Cardiac septum (tissue), 1 donor: ENCODE measurements around the gene GABBR2. TPM values are rescaled to one million over a fixed set of nuclear protein-coding genes. Genes with fewer than 3 reads are reported as not detected.

Experiments
- DNase-seq: peaks from one replicate; pipeline ENCODE4 v3.0.0-alpha.2; 2020; ENCODE audit warnings: low spot score
- intact Hi-C: fragments of 100-400 bp; cut with DNase I; formaldehyde crosslinking; loops from one replicate; pipeline ENCODE4 v1.14.0; 2022
- total RNA-seq: library from RNA; stranded (reverse); fragmentation: NEBNext Ultra II Directional; extraction: Animal tissue kit (Norgen Biotek cat#: 25700); gene quantifications from one replicate; pipeline ENCODE4 v1.2.1, GENCODE V29; 2021
- donor health status: DM: no; HTN: no; CAD: no.

The GABBR2 gene
- total RNA-seq, 1 donor from 2014 or later, result 1.1 TPM

DNA sequence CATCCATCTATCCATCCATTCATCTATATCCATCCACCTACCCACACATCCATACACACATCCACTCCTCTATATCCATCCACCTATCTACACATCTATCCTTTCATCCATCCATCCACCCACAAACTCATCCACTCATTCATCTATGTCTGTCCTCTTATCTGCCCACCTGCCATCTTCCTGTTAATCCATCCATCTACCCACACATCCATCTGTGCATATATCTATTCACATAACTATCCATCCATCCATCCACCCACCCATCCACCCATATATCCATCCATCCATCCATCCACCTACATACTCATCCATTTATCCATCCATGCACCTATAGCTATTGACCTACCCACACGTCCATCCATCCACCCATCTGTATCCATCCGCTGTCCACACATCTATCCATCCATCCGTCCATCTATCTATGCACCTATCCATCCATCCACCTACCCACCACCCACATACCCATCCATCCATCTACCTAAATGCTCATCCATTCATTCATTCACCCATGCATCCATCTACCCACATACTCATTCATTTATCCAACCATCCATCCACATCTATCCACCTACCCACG lies 271.2 kb downstream of the GABBR2 start:
- intact Hi-C loops, result no loop called here
- DNase-seq, result no peak

GRCh38 chr9:98432960-98433359 lies 275.8 kb downstream of the GABBR2 start:
- intact Hi-C loops, result no loop called here

GRCh38 chr9:98432134-98432533 lies 276.6 kb downstream of the GABBR2 start:
- no peak for DNase-seq
- intact Hi-C loops, result no loop called here

More at GRCh38 chr9:98432960-98433359, 275.8 kb downstream of the GABBR2 start:
- DNase-seq, result no peak

GRCh38 chr9:98430535-98431292 lies 278.0 kb downstream of the GABBR2 start:
- intact Hi-C loops, result no loop called here
- DNase-seq, result no peak

- intact Hi-C loops, result no loop called here
- no peak for DNase-seq
Observed at GRCh38 chr9:98429613-98430012, 279.1 kb downstream of the GABBR2 start.

- intact Hi-C loops, result no loop called here
- no peak for DNase-seq
Observed at GRCh38 chr9:98428454-98428853, 280.3 kb downstream of the GABBR2 start.

DNA sequence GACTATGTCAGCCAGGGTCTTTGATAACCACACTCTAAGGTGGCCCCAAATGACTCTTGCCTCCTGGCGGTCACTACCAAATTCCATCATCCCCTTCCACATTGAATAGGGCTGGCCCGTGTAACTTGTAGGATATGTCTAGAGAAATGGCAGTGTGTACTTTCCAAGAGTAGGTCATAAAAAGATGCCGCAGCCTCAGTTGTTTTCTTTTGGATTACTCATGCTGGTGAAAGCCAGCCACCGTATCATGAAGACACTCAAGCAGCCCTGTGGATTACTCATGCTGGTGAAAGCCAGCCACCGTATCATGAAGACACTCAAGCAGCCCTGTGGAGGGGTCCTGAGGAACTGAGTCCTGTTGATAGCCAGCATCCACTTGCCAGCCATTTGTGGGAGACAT lies 281.2 kb downstream of the GABBR2 start:
- DNase-seq, result no peak
- intact Hi-C loops, result no loop called here

- intact Hi-C loops, result no loop called here
- DNase-seq, result no peak
Observed at GRCh38 chr9:98425079-98425478, 283.7 kb downstream of the GABBR2 start.

- intact Hi-C loops, result no loop called here
- no peak for DNase-seq
Observed at GRCh38 chr9:98419260-98419603, 289.5 kb downstream of the GABBR2 start.

DNA sequence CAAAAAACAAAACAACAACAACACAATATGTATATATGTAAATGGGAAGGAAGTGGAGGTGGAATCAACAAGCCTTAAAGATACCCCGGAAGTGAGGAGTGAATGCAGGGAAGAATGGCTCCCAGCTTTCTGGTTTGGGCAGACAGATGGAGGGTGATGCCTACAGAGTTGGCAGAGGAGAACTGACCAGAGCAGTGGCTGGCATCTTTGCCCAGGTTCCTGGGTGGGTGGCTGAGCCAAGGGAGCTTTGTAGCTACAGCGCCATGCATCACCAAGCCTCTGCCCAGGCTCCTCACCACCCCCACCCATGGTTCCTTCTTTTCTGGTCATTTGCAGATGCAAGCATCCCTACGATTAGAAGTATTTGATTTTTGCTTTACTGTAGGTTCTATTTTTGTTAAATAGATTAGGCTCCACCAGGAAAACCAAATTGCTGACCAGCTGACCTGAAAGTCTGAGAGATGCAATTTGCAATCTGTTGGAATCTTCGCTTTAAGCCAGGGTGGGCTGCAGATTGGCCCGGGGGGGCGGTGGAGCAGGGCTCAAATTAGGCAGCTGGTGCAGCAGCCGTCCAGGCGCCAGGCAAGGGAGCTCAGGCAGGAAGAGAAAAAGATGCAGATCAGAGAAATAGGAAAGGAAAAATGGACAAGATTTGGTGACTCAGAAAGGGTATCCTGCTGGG lies 290.0 kb downstream of the GABBR2 start:
- intact Hi-C loops, result no loop called here

GRCh38 chr9:98416294-98417248 lies 292.2 kb downstream of the GABBR2 start:
- intact Hi-C loops, result no loop called here
- no peak for DNase-seq

More for the DNA sequence above, 290.0 kb downstream of the GABBR2 start:
- DNase-seq, result no peak

GRCh38 chr9:98415782-98416181 lies 293.0 kb downstream of the GABBR2 start:
- intact Hi-C loops, result no loop called here

DNA sequence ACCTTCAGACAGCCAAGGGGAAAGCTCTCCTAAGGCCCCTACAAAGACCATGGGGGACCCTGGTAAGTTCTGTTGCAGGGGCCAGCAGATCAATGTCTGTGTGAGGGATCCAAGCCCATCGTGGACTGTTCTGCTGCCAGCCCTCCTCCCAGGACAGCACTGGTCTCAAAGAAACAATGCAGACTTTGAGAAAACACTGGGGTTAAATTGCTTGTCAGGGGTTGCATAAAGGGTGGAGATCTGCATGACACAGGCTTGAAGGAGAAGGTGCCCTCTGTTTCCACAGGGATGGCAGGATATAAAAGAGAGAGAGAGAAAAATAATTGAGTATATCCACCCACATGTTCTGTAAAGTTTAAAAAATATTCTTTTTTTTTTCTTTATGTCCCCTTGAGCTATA lies 295.7 kb downstream of the GABBR2 start:
- peak; percentile 14 for DNase-seq
- intact Hi-C loops, result no loop called here

More at GRCh38 chr9:98415782-98416181, 293.0 kb downstream of the GABBR2 start:
- no peak for DNase-seq

GRCh38 chr9:98412101-98412842 lies 296.5 kb downstream of the GABBR2 start:
- intact Hi-C loops, result no loop called here
- peak; percentile 43 for DNase-seq

- DNase-seq, result peak; percentile 60
- intact Hi-C loops, result no loop called here
Observed at GRCh38 chr9:98410185-98410697, 298.5 kb downstream of the GABBR2 start.

GRCh38 chr9:98409719-98410118 lies 299.0 kb downstream of the GABBR2 start:
- intact Hi-C loops, result no loop called here

GRCh38 chr9:98406469-98406868 lies 302.3 kb downstream of the GABBR2 start:
- peak; percentile 22 for DNase-seq
- intact Hi-C loops, result no loop called here

More at GRCh38 chr9:98409719-98410118, 299.0 kb downstream of the GABBR2 start:
- peak; percentile 63 for DNase-seq

DNA sequence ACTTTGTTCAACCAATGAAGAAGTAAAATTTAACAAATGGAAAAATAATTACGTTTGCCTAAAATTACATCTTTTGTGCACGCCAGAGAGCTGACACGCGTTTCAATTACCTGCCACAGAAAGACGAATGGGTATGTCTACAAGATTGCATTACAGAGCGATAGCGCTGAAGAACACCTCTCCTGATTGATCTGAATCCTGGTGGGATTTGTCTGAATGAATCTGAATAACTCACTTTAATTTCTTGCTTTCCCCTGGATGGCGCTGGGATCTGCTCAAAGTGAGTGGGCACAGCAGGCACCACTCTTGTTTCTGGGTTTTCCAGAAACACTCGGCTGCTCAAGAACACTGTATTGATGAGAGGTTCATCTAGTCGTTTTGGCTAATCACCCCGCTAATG lies 304.5 kb downstream of the GABBR2 start:
- DNase-seq, result no peak
- intact Hi-C loops, result no loop called here

- no peak for DNase-seq
- intact Hi-C loops, result no loop called here
Observed at GRCh38 chr9:98403715-98404114, 305.0 kb downstream of the GABBR2 start.
